ENCODE data around the gene KCNAB2.

KCNAB2 gene

DNA sequence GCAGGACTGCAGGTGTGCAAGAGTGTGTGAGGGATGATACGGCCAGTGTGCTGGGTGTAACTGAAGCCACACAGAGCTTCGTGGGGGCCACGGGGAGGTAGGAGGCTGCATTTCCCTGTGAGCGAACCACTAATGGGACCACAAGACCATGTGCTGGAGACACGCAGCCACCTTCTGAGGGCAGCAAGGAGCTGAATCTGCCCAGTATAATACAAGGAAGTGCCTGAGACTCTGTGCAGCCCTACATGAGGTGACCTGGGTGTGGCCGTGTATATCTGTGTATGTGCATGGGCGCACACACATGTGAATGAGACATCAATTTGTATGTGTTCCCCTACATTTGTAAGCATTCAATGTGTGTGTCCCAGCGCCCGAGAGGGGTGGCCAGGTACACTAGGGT is 83.6 kb downstream of the KCNAB2 start:
- no peak for DNase-seq (ENCODE audit: low spot score)

DNA sequence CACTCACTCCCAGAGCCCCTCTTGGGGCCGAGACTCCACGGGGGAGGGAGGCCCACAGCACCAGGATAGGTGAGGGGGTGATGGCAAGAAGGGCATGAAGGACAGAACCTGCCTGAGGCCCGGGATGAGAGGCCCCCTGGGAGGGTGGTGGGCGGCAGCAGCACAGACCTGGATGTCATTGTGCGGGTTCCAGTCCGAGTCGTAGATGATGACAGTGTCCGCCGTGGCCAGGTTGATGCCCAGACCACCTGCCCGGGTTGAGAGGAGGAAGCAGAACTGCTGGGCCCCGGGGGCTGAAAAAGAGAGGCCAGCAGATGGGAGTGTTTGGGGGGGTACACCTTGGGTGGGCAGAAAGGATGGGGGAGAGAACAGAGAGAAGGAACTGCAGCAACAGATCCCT is 84.3 kb downstream of the KCNAB2 start:
- DNase-seq (ENCODE audit: low spot score) = no peak

DNA sequence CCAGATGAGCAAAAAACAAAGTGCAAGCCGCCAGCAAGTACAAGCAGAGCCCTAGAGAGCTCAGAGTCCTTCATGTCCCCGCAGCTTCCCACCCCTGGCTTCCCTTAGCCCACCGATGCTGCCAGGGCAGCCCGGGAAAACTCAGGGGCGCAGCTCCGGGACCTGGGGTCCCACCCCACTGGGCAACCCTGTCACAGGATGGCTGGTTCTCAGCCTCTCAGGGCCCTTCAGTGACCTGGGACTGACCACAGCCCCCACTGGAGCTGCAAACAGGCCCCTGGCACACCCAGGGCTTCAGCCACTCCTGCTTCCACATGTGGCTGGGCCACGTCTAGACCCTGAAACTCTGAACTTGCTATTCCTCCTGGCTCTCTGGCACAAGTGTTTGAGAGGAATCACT is 84.9 kb downstream of the KCNAB2 start:
- DNase-seq (ENCODE audit: low spot score) = no peak

DNA sequence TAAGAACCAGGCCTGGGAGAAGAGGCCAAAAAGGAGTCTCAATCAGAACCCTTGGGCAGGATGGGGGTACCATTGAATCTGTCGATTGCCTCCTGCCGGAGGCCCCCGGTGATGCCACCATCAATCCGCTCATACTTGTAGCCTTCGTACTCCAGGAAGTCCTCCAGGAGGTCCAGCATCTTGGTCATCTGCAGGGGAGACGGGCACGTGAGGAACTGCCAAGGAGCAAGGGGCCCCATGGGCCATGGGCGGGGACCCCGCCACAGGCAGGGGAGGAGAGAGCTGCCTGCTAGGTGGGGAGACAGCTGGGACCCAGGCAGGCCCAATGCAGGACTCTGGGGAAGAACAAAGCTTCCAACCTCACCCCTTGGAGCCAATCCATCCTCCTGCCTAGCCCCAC is 85.9 kb downstream of the KCNAB2 start:
- DNase-seq (ENCODE audit: low spot score) = no peak

DNA sequence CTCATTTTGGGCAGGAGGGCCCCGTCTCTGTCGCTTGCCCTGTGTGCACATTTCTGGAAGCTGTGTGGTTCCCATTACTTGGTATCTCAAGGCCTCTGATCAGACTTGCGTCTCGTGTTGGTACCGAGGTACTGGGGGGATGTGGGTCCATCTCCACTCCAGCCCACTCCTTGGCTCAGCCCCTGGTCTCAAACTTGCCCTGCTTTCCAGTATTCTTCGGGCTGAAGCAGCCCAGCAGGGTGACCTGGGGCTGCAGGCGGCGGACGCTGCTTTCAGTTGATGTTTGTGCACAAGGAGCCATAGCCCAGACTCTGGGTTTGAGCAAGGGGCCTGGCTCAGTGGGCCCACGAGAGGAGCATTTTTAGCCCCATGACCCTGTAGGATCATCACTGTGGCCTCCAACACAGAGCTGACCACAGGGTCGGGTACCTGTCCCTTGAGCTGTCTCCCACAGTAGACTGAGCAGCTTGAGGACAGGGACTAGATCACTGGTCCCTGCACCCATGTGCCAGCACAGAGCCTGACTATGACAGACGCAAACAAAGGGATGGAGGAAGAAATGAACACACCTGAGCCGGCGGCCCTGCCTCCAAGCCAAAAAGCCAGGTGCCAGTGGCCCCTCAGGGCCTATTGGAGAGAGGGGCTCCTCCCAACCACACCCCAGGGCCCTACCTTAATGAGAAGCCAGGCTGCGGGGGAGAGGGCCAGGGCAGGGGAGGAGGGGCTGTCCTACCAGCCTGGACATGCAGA is 87.6 kb downstream of the KCNAB2 start:
- no peak for DNase-seq (ENCODE audit: low spot score)

DNA sequence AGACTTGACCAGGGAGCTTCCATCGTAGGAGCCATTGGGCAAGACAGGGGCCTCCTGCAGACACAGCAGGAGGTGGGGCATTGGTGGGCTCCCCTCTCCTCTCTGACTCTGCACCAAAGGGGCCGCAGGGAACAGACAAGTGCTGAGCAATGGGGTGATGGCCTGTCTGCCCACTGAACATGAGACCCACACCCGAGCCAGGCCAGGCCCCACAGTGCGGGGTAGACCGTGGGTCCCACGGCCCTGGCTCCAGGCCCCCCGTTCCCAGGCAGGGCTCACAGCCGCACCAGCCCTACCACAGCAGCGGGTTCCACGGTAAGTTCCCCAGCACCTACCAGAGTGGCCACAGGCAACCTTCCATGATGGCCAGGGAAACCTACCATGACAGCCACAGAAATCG is 88.5 kb downstream of the KCNAB2 start:
- DNase-seq (ENCODE audit: low spot score) = no peak

DNA sequence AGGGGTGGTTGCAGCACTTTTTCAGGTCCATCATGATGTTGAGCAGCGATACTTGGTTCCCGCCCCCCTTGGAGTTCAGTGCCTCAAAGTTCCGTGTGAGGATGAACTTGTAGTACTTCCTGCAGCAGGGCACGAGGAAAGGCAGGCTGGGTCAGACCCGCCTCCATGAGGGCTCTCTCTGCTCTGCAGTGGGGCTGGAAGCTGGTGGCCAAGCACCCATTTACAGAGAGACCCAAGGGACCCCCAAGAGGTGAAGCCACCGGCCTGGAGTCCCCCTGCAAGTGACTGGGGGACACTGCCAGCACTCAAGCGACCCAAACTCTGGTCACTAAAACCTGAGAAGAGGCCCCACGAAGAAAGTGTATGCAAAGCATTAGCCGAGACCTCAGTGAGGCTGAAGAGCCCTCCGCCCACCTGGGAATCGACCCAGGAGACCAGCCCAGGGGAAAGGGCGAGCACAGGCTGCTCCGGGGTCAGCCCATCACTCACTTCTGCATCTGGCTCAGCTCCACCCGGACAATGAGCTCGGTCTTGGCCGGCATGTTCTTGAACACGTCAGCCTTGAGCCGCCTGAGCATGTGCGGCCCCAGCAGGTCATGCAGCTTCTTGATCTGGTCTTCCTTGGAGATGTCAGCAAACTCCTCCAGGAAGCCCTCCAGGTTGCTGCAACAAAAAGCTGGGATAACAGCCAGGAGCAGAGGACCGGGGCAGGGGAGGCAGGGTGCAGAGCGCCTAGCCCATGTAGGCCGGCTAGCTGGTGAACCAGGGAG is 89.2 kb downstream of the KCNAB2 start:
- no peak for DNase-seq (ENCODE audit: low spot score)

DNA sequence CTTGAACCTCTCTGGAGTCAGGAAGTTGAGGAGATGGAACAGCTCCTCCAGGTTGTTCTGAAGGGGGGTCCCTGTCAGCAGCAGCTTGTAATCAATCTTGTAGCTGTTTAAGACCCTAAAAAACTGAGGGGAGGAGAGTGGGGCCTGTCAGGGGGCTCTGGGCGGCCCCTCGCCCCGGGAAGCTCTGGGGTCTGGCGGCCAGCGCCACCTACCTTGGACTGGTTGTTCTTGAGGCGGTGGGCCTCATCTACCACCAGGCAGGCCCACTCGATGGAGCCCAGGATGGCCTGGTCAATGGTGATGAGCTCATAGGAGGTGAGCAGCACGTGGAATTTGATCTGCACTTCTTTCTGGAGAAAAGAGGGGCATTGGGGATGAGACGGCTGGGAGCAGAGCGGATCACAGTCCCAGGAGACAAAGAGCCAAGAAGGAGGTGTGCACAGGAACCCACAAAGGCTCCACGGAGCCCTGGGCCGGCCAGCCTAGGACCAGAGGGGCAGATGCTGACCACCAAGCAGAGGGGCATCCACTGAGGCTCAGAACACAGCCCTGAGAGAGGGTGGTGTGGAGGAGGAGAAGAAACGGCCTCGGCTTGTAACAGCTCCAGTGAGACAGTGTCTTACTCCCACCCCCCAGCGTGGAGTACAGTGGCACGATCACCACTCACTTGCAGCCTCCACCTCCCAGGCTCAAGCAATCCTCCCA is 91.0 kb downstream of the KCNAB2 start:
- no peak for DNase-seq (ENCODE audit: low spot score)

DNA sequence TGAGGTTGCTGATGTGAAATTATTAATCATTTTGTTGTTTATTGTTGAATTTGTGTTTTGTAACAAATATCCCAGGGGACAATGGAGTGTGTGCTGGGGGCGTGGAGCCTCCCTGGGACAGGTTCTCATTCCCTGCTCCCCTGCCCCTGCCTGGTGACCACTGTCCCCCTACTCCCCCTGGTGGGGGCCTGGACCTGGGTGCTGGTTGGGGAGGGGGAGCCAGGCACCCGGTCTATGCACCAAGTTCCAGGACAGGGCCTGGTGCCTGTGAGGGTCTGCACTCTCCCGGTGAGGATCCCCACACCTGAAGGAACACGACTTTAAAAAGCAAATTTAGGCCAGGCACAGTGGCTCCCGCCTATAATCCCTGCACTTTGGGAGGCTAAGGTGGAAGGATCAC is 92.1 kb downstream of the KCNAB2 start:
- DNase-seq (ENCODE audit: low spot score) = no peak

DNA sequence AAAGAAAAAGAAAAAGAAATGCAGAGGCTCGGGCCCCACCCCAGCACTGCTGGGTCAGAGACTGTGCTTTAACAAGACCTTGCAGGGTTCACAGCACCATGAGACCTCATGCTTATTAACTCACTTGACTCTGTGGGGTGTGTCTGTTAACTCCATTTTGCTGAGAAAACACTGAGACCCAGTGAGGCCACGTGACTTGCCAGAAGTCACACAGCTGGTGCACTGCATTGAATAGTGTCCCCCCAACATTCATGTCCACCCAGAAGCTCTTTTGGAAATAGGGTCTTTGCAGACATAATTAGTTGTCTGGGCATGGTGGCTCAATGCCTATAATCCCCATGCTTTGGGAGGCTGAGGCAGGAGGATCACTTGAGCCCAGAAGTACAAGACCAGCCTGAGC is 94.7 kb downstream of the KCNAB2 start:
- no peak for DNase-seq (ENCODE audit: low spot score)

DNA sequence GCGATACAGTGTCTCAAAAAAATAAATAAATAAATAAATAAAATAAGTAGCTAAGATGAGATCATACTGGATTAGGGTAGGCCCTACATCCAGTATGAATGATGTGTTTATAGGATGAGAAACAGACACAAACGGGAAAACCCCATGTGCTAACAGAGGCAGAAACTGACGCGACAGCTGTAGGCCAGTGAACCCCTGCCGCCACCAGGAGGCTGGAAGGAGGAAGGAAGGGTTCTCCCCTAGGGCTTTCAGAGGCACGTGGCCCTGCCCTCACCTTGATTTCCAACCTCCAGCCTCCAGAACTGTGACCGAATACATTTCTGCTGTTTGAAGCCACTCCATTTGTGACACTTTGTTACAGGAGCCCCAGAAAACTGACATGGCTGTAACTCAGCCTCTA is 95.9 kb downstream of the KCNAB2 start:
- no peak for DNase-seq (ENCODE audit: low spot score)

DNA sequence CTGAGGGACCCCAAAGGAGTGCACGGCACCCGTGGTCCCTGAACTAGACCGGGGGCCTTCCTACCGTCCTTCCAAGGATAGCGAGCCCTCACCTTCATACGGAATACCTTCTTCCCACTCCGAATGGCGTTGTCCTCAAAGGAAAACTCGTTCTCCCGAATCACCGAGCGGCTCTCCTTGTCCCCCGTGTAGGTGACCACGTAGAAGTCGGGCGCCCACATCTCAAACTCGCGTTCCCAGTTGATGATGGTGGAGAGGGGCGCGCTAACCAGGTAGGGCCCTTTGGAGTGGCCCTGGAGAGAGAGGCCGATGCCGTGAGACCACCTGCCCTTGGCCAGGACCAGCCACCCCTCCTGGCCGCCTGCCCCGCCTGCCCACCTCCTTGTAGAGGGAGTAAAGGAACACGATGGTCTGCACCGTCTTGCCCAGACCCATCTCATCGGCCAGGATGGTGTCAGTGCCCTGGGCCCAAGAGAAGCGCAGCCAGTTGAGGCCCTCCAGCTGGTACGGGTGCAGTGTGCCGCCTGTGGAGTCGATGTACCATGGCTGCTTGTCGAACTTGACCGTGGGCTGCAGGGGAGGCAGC is 96.4 kb downstream of the KCNAB2 start:
- no peak for DNase-seq (ENCODE audit: low spot score)

DNA sequence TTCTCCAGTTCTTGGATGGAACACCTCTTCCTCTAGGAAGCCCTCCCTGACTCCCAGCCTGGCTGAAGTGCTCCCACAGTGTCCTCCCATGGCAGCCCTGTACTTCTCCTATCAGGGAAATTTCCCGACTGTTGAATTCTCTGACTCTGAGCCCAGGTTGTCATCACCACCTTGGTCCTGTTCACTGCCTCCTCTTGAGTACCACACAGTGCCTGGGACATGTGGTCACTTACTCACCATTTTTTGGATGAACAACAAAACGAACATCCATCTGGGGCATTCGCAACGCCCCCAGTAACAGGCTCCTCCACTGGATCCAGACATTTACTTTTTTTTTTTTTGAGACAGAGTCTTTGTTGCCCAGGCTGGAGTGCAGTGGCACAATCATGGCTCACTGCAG is 97.0 kb downstream of the KCNAB2 start:
- no peak for DNase-seq (ENCODE audit: low spot score)

DNA sequence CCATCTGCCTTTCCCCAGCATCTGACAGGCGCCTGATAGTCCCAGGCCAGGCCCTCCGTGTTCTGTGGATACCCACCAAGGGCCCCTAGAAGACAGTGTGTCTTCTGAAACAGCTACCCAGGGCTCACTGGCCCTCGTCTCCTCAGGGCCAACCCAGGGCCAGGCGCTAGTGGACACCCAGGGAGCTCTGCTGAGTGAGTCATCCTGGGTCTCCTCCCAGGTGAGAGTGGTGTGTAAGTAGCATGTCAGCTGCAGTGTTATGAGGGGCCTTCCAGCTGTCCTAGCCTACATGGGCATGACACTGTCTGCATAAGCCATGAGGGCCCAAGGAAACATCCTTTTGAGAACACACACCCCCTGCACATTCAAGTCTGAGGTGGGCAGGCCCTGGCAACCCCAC is 97.7 kb downstream of the KCNAB2 start:
- no peak for DNase-seq (ENCODE audit: low spot score)

DNA sequence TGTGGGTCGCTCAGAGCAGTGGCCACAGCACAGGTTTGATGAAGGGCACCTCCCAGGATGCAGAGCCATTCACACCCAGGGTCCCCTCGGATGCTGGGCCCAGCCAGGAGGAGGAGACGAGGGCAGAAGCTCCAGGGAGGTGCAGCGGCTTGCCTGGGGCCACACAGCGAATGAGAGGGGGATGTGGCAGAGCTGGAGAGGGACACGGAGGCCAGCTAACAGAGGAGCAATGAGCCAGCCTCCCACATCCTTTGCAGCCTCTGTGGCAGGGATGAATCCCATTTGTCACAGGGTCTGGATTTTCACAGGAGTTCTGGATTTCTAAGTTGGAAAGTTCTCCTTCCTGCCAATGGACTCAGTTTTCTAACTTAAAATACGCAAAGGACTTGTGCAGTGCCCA is 98.5 kb downstream of the KCNAB2 start:
- no peak for DNase-seq (ENCODE audit: low spot score)

DNA sequence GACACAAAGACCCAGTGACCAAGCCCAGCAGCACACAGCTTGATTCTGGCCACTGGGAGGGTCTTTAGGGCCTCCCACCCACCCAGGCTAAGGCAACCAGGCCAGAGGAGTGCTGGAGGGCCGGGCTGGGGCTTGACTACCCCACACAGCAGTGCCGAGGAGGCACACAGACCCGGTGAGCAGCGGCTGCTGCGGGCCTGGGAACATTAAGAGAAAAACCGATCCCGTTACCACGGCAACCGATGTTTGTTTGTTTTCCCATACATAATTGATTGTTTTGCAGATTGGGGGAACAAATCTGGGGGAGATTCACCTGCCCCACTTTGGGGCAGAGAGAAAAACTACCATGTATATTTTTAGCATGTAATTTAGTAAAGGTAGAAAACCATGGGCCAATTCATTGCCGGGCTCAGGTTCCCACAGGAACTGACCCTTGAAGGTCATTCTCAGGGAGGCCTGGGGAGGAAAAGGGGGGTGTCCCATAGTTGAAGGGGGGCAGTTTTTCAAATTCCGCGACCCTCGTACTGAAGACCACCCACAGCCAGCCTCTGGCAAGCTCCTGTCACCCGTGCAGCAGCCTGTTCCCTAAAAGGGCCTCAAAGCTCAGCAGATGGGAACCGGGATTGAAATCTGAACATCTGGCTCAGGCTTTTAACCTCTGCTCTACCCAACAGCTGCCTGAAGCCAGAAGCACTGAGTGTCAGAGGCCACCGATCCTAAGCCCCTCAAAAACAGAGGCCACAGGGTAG is 99.1 kb downstream of the KCNAB2 start:
- DNase-seq (ENCODE audit: low spot score) = no peak

DNA sequence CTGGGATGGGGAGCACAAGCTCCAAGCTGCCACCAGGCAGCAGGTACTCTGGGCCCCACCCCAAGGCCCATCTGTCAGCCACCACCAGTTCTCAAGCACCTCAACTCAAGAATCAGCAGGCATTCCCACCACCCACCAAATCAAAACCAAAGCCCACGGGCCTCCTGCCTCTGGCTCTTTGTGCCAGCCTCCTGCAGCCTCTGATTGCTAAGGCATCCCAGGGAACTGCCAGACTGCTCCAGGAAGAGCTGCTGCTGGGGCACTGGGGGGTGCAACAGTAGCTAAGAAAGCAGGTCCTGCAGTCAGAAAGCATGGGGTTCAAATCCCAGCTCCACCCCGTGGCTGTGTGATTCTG is 99.7 kb downstream of the KCNAB2 start:
- no peak for DNase-seq (ENCODE audit: low spot score)

DNA sequence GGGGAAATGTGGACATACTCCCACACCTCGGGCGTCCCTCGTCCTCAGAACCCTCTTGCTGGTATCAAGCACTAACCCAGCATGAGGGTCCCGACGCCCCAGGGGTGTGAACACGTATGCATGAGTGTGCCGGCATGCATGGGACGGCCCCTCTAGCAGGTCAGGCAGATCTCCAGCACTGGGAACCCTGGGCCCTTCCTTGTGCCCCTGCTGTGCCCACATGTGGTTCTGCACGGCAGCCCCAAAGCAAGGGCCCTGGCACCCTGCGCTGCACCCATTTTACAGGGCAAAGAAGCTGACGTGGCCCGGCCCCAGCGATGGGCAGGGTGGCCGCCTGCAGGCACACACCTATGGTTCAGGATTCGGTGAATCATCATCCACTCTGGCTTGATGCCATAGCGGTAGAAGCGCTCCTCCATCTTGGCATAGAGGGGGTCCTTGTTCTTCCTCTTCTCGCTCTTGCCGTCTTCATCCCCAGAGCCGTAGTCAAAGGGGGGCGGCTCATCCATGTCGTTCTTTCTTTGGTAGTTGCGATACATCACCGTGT is 100.2 kb downstream of the KCNAB2 start:
- DNase-seq (ENCODE audit: low spot score) = no peak

DNA sequence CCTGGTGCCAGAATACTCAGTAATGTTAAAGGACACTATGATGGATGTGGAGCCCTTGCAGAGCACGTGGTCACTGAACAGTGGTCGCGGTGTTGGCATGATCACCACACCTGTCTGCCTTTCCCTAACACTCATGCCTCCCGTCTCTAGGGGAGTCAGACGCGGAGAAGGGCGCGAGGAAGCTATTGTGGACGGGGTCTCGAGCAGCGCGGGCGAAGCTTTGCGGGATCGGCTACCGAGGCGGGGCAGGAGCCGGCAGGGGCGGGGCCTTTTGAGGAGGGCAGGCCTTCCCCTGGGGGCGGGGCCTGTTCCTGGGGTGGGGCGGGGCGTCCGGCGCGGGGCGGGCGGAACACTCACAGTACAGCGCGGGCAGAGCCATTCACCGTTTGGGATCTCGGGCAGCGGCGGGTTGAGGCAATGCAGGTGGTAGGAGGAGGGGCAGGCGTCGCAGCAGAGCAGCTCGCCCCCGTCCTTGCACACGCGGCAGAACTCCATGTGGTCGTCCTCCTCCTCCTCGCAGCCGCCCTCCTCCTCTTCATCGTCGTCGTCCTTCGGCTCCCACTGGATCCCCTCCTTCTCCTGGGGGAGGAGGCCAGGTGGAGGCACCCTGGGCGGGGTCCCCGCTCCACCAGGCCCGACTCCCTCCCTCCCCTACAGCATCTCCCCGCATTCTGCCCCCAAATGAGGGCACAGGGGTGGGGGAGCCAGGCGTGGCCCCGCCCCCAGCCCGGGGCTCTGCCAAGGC is 103.0 kb downstream of the KCNAB2 start:
- peak; percentile 41 for DNase-seq (ENCODE audit: low spot score)

DNA sequence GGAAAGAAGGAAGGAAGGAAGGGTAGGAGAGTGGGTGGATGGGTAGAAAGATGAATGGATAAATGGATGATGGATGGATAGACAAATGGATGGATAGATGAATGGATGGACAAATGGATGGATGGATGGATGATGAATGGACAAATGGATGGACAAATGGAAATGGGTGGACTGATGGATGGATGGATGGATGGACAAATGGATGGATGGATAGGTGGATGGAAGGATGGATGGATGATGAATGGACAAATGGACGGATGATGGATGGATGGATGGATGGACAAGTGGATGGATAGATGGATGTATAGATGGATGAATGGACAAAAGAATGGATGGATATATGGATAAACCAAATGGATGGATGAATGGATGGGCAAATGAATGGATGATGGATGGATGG is 103.9 kb downstream of the KCNAB2 start:
- DNase-seq (ENCODE audit: low spot score) = no peak

Measured in LoVo (cell line).